NCI-H2171 (cell line): ENCODE results near the gene TMEM272.
A peak's percentile ranks its signal among the peaks of the same experiment; 100 is the strongest.
"Not testable (repeated sequence)": the region's sequence is repeated elsewhere in the genome, so short reads cannot be mapped to it uniquely, and the experiment has no call there.

Experiments used
- DNase-seq: peaks from one replicate; lab custom pipeline; 2025; lab: John Stamatoyannopoulos, UW

The TMEM272 gene

DNA sequence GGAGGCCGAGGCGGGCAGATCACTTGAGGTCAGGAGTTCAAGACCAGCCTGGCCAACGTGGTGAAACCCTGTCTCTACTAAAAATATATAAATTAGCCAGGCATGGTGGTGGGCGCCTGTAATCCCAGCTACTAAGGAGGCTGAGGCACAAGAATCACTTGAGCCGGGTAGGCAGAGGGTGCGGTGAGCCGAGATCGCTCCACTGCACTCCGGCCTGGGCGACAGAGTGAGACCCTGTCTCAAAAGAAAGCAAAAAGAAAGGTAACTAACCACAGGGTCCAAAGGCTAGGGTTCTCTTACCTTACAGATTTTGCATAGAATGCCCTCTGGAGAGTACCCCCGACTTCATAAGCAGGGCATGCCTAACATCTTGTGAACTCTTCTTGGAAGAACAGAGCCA is 20.3 kb downstream of the TMEM272 start:
- not testable (repeated sequence) for DNase-seq

GRCh38 chr13:51823863-51824262 is 21.1 kb downstream of the TMEM272 start:
- peak; percentile 22 for DNase-seq

- DNase-seq: no peak
Measured at GRCh38 chr13:51823359-51823758, 21.6 kb downstream of the TMEM272 start.

DNA sequence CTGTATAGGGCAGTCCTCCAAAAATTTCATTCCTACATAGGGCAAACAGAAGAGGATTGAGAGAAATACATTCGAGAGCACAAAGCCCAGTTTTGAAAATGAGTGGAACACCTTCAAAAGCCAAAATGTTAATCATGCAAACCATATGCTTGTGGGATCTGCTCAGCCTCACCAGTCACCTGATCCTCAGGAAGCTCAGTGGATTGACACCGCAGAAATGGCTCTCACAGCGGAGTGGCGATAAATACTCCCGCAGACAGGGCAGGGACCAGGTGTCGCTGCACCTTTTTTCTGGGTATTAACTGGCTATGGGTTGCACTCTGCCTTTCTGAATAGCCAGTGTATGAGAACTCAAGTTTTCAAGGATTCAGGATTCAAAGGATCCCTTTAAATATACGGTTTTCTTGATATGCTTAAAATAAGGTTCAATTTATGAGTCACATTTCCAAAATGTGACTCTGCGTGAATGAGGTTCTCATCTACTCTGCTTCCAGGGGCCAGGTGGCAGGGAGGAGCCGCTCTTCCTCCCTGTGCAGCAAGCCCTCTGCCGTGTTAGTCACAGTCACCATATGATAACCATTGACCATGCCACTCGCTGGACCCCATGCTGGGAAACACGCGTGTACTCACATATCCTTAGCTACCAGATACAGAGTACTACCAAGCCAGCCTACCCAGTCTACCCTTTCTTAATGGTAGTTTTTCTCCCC is 22.7 kb downstream of the TMEM272 start:
- DNase-seq: peak; percentile 74

- DNase-seq: peak; percentile 37
Measured at GRCh38 chr13:51821606-51822005, 23.4 kb downstream of the TMEM272 start.

GRCh38 chr13:51820016-51820597 is 24.9 kb downstream of the TMEM272 start:
- DNase-seq: no peak

GRCh38 chr13:51819544-51819943 is 25.4 kb downstream of the TMEM272 start:
- DNase-seq: no peak

DNA sequence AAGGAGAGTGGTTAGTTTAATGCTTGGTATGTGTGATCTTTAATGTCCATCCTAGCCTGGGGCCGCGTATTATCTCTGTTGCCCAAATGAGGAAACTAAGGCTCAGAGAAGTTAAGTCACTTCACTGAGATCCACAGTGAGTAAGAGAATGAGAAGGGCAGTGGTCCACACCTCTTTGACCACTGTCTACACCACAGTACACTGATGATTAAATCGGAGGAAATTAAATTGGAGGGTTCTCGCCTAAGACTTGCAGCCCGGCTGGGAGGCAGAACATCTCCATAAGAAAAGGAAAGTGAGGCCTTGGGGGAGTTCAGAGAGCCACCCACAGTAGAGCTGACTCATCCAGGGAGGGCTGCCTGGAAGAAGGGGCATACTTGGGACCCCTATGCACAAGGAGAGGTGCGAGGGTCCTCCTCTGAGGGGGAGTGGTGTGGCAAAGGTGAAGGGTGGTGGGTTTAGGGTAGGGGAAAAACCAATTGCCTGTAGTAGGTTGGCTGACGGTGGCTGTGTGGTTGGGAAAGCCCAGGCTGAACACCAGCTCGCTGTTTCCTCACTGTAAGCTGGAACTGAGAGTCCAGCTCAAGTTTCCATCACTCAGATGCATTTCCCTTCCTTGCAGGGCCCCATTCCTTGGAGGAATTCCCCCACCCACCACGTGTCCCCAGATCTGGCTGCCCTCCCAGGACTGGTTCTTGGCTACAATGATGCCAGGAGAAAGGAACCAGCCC is 26.0 kb downstream of the TMEM272 start:
- no peak for DNase-seq

DNA sequence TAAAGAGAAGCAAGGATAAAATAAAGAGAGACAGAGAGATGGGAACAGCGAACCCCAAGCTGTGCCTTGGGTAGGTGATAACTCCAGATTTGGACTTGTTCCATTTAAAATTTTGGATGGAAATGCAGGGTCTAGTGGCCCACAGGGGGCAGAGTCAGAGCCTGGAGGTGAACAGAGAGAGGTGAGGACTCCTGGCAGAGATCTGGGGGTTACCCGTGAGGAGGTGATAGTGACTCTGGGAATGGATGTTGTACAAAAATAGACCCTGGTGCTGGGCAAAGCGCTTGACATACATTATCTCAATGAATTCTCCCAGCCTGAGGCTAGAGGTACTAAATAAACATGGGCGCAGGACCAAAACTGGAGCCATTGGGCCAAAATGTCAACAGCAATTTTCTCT is 26.7 kb downstream of the TMEM272 start:
- DNase-seq: no peak

DNA sequence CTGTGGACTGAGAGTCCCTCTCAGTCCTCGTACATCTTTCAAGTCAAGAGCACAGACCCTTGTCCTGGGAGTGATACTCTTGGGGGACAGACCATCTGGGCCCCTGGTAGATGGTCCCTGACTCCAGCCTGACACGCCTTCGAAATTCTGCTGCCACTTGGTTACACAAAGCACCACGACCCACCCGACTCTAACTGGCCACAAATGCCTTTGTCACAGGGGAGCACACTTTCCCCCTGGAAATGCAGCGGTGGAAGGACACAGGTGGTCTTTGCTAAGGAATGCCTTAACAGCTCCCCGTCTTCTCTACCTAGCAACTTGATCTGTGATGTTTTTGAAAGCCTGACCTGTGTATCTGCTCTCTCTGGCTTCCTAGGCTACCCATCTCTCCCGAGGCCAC is 27.3 kb downstream of the TMEM272 start:
- DNase-seq: no peak

GRCh38 chr13:51816604-51817249 is 28.2 kb downstream of the TMEM272 start:
- no peak for DNase-seq

DNA sequence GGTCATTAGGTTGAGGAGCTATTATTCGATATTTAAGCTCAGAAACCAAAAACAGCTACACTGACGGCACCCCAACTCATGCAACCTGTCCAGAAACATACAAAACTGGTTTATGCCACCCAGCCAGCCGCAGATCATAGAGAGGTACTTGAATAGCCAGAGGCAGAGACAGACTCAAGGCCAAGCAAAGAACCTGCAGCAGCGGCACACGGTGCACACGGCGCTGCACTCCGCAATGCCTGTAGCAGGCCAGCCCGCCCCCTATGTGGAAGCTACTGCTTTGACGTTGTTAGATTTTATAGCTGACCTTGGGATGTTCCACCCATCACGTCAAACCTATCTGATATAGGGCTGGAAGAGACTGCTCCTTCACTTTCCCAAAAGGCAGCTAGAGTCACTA is 29.1 kb downstream of the TMEM272 start:
- DNase-seq: no peak

DNA sequence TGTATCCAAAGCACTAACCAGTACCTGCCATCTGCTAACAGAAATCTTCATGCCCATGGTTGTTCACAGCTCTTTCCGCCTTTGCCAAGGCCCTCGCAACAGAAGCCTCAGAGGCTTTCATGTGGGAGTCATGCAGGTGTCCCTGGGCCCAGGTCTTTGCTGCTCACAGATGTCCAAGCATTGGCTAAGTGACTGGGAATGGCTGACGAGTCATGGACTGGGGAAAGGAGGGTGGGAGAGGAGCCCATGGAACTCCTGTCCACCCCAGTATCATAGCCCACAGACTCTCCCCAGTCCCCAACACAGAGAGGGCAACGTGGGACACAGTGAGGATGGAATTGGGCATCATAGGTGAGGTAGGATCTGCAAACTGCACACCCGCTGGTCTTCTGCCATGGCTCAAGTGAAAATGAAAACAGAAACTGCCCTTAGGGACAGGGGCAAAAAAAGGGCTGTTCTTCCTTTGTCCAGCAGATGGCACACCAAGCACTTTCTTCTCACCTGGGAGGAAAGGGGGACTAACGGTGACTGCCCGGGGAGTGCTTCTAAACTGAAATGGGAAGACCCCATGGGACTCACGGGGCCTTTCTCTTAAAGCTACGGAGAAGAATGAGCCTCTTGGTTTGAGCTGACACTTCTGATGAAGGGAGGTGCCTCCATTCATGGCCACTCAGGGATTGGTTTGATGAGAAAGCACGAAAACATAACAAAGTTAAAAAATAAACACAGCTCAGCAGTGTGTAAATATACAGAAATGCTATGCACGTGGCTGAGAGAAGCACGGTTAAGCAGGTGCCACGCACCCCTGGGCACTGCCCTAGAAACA is 29.9 kb downstream of the TMEM272 start:
- DNase-seq: peak; percentile 67

- no peak for DNase-seq
Measured at GRCh38 chr13:51814071-51814470, 30.9 kb downstream of the TMEM272 start.

- DNase-seq: no peak
Measured at GRCh38 chr13:51811920-51812451, 33.0 kb downstream of the TMEM272 start.

- DNase-seq: peak; percentile 93
Measured at GRCh38 chr13:51811046-51811445, 33.9 kb downstream of the TMEM272 start.

- DNase-seq: no peak
Measured at GRCh38 chr13:51808811-51809210, 36.2 kb downstream of the TMEM272 start.

GRCh38 chr13:51807041-51807440 is 37.9 kb downstream of the TMEM272 start:
- DNase-seq: no peak

DNA sequence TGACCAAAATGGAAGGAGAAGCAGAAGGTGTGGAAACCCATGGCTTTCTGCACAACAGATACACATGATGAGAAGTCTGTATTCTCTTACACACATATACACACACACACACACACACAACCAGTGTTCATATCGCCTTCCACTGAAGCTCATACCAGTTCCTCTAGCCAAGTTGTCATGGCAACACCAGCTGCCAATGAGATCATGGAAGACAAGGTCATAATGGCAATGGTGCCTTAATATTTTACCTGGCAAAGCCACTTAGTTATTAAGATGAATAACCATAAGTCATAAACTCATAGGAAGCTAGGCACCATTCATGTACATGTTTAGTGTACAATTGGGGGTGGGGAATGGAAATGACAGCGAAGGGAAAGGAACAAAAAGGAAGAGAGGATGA is 38.4 kb downstream of the TMEM272 start:
- peak; percentile 18 for DNase-seq

- no peak for DNase-seq
Measured at GRCh38 chr13:51805925-51806324, 39.1 kb downstream of the TMEM272 start.

DNA sequence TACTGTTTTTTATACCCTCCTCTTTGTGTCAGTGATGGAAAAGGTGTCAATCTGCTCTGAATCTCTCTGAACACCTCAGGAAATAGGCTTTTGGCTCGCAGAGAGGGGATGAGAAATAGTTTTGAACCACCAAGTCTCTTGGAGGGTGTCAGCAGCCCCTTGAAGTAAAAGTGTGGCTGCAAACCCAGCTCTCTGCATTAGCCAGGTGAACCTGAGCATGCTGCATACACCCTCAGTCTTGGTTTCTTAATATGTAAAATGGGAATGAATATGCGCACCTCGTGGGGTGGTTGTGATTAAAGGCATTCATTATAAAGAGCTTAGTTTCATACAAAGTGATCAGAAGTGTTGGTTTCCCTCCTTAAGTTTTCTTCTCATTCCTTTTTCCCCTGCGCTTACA is 39.7 kb downstream of the TMEM272 start:
- no peak for DNase-seq
